ENCODE measurements around the gene TSHR.
A peak's percentile ranks its signal among the peaks of the same experiment; 100 is the strongest.

The TSHR gene

GRCh38 chr14:81141426-81141825 lies 186.0 kb downstream of the TSHR start:
- no peak for DNase-seq

- no peak for DNase-seq
These were observed 188.4 kb downstream of the TSHR start for GRCh38 chr14:81143793-81144192.

GRCh38 chr14:81144824-81145603 lies 189.6 kb downstream of the TSHR start:
- DNase-seq: no peak

GRCh38 chr14:81147140-81147897 lies 191.9 kb downstream of the TSHR start:
- no peak for DNase-seq

GRCh38 chr14:81148635-81149034 lies 193.2 kb downstream of the TSHR start:
- no peak for DNase-seq

GRCh38 chr14:81153187-81153586 lies 197.8 kb downstream of the TSHR start:
- DNase-seq: no peak

GRCh38 chr14:81157431-81157830 lies 202.0 kb downstream of the TSHR start:
- peak; percentile 37 for DNase-seq

- no peak for DNase-seq
These were observed 205.7 kb downstream of the TSHR start for GRCh38 chr14:81161088-81161487.

- no peak for DNase-seq
These were observed 206.3 kb downstream of the TSHR start for GRCh38 chr14:81161749-81162148.

- no peak for DNase-seq
These were observed 207.5 kb downstream of the TSHR start for GRCh38 chr14:81162941-81163340.

- DNase-seq: peak; percentile 66
These were observed 208.8 kb downstream of the TSHR start for GRCh38 chr14:81164167-81164774.

- no peak for DNase-seq
These were observed 209.8 kb downstream of the TSHR start for GRCh38 chr14:81165188-81165587.

- DNase-seq: no peak
These were observed 210.7 kb downstream of the TSHR start for GRCh38 chr14:81166121-81166520.

GRCh38 chr14:81169267-81169666 lies 213.8 kb downstream of the TSHR start:
- no peak for DNase-seq

- DNase-seq: peak; percentile 15
These were observed 214.3 kb downstream of the TSHR start for GRCh38 chr14:81169711-81170103.

- DNase-seq: peak; percentile 88
These were observed 214.8 kb downstream of the TSHR start for GRCh38 chr14:81170104-81170828.

- DNase-seq: no peak
These were observed 215.4 kb downstream of the TSHR start for GRCh38 chr14:81170829-81171195.

GRCh38 chr14:81172353-81172752 lies 216.9 kb downstream of the TSHR start:
- DNase-seq: no peak

- peak; percentile 11 for DNase-seq
These were observed 217.5 kb downstream of the TSHR start for GRCh38 chr14:81172881-81173280.

- DNase-seq: no peak
These were observed 220.8 kb downstream of the TSHR start for GRCh38 chr14:81176241-81176640.

- DNase-seq: no peak
These were observed 221.8 kb downstream of the TSHR start for GRCh38 chr14:81177225-81177624.

GRCh38 chr14:81178063-81178462 lies 222.6 kb downstream of the TSHR start:
- DNase-seq: no peak

GRCh38 chr14:81179631-81180030 lies 224.2 kb downstream of the TSHR start:
- DNase-seq: no peak
